ENCODE data around the gene CUX1. TPM values are rescaled to one million over a fixed set of nuclear protein-coding genes. Genes with fewer than 3 reads are reported as not detected.

Gene CUX1
- total RNA-seq, 1 experiment from 2014 or later, result 64.3 TPM

- TF ChIP-seq MXD4 (CRISPR knock-in tag; IDR thresholded peaks at IDR 0.05; ENCODE audit: borderline replicate concordance) (no peak), MLX (CRISPR knock-in tag; IDR thresholded peaks at IDR 0.05) (no peak), NFYB (CRISPR knock-in tag; conservative IDR thresholded peaks at IDR 0.05; ENCODE audit: low read depth) (no peak), FOXK1 (CRISPR knock-in tag; IDR thresholded peaks at IDR 0.05) (no peak), SP1 (CRISPR knock-in tag; conservative IDR thresholded peaks at IDR 0.05) (no peak), NFE2L1 (CRISPR knock-in tag; IDR thresholded peaks at IDR 0.05) (no peak), RORB (CRISPR knock-in tag; IDR thresholded peaks at IDR 0.05) (no peak), ZNF138 (CRISPR knock-in tag; conservative IDR thresholded peaks at IDR 0.05) (no peak), ZNF317 (CRISPR knock-in tag; IDR thresholded peaks at IDR 0.05; ENCODE audit: borderline replicate concordance, low read depth) (no peak), ZNF416 (CRISPR knock-in tag; IDR thresholded peaks at IDR 0.05) (no peak), CDX4 (CRISPR knock-in tag; IDR thresholded peaks at IDR 0.05; ENCODE audit: borderline replicate concordance) (no peak), ZNF532 (CRISPR knock-in tag; IDR thresholded peaks at IDR 0.05; ENCODE audit: borderline replicate concordance) (no peak), IRF2 (CRISPR knock-in tag; IDR thresholded peaks at IDR 0.05; ENCODE audit: borderline replicate concordance, low read depth) (no peak), PRRX2 (CRISPR knock-in tag; IDR thresholded peaks at IDR 0.05) (no peak), GRHL2 (CRISPR knock-in tag; IDR thresholded peaks at IDR 0.05; ENCODE audit: insufficient replicate concordance, severe bottlenecking) (no peak), FOXJ3 (CRISPR knock-in tag; IDR thresholded peaks at IDR 0.05; ENCODE audit: borderline replicate concordance) (no peak), ZMAT4 (CRISPR knock-in tag; IDR thresholded peaks at IDR 0.05) (no peak), ERG (CRISPR knock-in tag; IDR thresholded peaks at IDR 0.05) (no peak), GABPB1 (CRISPR knock-in tag; IDR thresholded peaks at IDR 0.05) (no peak), ESRRA (CRISPR knock-in tag; IDR thresholded peaks at IDR 0.05; ENCODE audit: borderline replicate concordance) (no peak)
- H3K27ac Mint-ChIP-seq, result peak overlapping the region; percentile 86; the same call in 1 of the 2 replicates
- no peaks in the 10 kb centered on the region for H3K27me3 Mint-ChIP-seq (ENCODE audit: low read depth)
- ChIA-PET POLR2A (interaction anchor here (0.7 kb wide), 1 partner anchor 12 kb away, joined by 3 read pairs; no protein-coding TSS in a partner anchor), CTCF (no interaction called here)
- ATAC-seq (no peak), DNase-seq (ENCODE audit: low spot score) (no peak)
- H3K9me3 Mint-ChIP-seq, result no peaks in the 10 kb centered on the region
- peaks cover 26% of the 10 kb centered on the region for H3K4me1 Mint-ChIP-seq
- H3K4me3 Mint-ChIP-seq, result no peak overlapping the region
- no peaks in the 10 kb centered on the region for H3K36me3 Mint-ChIP-seq
These were observed 187.4 kb downstream of the CUX1 start for GRCh38 chr7:102004848-102005247.
